OCI-LY1 (cell line): ENCODE measurements around the gene TBX18.

ENCODE experiments used
- H2AFZ ChIP-seq: fragments of 200-600 bp; sonication (generic), shearing (Covaris generic); 2 replicates; pipeline ENCODE4 v1.6.0; 2014; ENCODE audit warnings: antibody characterized with exemption, mild to moderate bottlenecking, low read length
- H3F3A ChIP-seq: fragments of 200-600 bp; sonication (generic), shearing (Covaris generic); 2 replicates; pipeline ENCODE4 v1.6.0; 2014; ENCODE audit warnings: mild to moderate bottlenecking, antibody characterized with exemption, low read length, moderate library complexity; ENCODE audit not compliant: insufficient read depth
- H3K27ac ChIP-seq: fragments of 200-600 bp; sonication (generic); 2 replicates; pipeline ENCODE4 v1.5.1; 2014; ENCODE audit warnings: low read length, mixed run types, mild to moderate bottlenecking, low read depth; ENCODE audit not compliant: poor library complexity, severe bottlenecking
- H3K27me3 ChIP-seq: fragments of 200-600 bp; sonication (generic); 2 replicates; pipeline ENCODE4 v1.6.0; 2014; ENCODE audit warnings: antibody characterized with exemption, mild to moderate bottlenecking, low read length, moderate library complexity; ENCODE audit not compliant: insufficient read depth
- H3K36me3 ChIP-seq: fragments of 200-600 bp; sonication (generic); 2 replicates; pipeline ENCODE4 v1.6.1; 2014; ENCODE audit warnings: mild to moderate bottlenecking, antibody characterized with exemption, low read length, moderate library complexity, mixed read lengths; ENCODE audit not compliant: insufficient read depth
- H3K4me1 ChIP-seq: fragments of 200-600 bp; sonication (generic); 2 replicates; pipeline ENCODE4 v1.5.1; 2014; ENCODE audit warnings: mild to moderate bottlenecking, low read length, moderate library complexity; ENCODE audit not compliant: insufficient read depth, severe bottlenecking
- H3K4me2 ChIP-seq: fragments of 200-600 bp; sonication (generic), shearing (Covaris generic); 2 replicates; pipeline ENCODE4 v1.6.1; 2014; ENCODE audit warnings: low read length
- H3K4me3 ChIP-seq: fragments of 200-600 bp; sonication (generic); 2 replicates; pipeline ENCODE4 v1.5.1; 2014; ENCODE audit warnings: low read length, low read depth, mild to moderate bottlenecking, mixed read lengths; ENCODE audit not compliant: poor library complexity, severe bottlenecking
- H3K79me2 ChIP-seq: fragments of 200-600 bp; shearing (Covaris generic); 2 replicates; pipeline ENCODE4 v1.6.1; 2016; ENCODE audit warnings: mixed run types, low read length, mixed read lengths; ENCODE audit not compliant: insufficient read depth
- H3K9ac ChIP-seq: fragments of 200-600 bp; sonication (generic), shearing (Covaris generic); 2 replicates; pipeline ENCODE4 v1.6.1; 2014; ENCODE audit warnings: mild to moderate bottlenecking, low read length, mixed read lengths
- H3K9me2 ChIP-seq: fragments of 200-600 bp; sonication (generic), shearing (Covaris generic); 2 replicates; pipeline ENCODE4 v1.6.1; 2014; ENCODE audit warnings: low read depth, mild to moderate bottlenecking, low read length, mixed read lengths
- H3K9me3 ChIP-seq: fragments of 200-600 bp; shearing (Covaris generic); 2 replicates; pipeline ENCODE4 v1.6.1; 2014; ENCODE audit warnings: low read length, mixed read lengths
- H4K20me1 ChIP-seq: fragments of 200-600 bp; sonication (generic), shearing (Covaris generic); 2 replicates; pipeline ENCODE4 v1.6.0; 2016; ENCODE audit warnings: mild to moderate bottlenecking, low read length; ENCODE audit not compliant: insufficient read depth
- EZH2 ChIP-seq: fragments of 200-600 bp; sonication (generic), shearing (Covaris generic); IDR thresholded peaks from 2 replicates; pipeline ENCODE4 v1.8.0; 2017; ENCODE audit warnings: borderline replicate concordance, mixed run types, mild to moderate bottlenecking, antibody characterized with exemption, low read length, moderate library complexity, mixed read lengths
- TF ChIP-seq, protein P1 (sequence below): fragments of 200-600 bp; sonication (generic), shearing (Covaris generic); IDR thresholded peaks from 2 replicates; pipeline ENCODE4 v1.5.1; 2017; ENCODE audit warnings: mild to moderate bottlenecking, antibody characterized with exemption, low read length, moderate library complexity, mixed read lengths

The TBX18 gene

GRCh38 chr6:84740385-84740784 is 24.0 kb downstream of the TBX18 start:
- Histone ChIP-seq H3K4me2 (no peak overlapping the region), H2AFZ (no peak overlapping the region), H3K27me3 (no peaks in the 10 kb centered on the region), H3K27ac (no peak overlapping the region), H3K9ac (no peak overlapping the region), H3K4me3 (no peak overlapping the region), H3F3A (no peaks in the 10 kb centered on the region), H3K79me2 (no peaks in the 10 kb centered on the region), H3K9me3 (no peaks in the 10 kb centered on the region), H3K4me1 (no peaks in the 10 kb centered on the region), H3K36me3 (no peaks in the 10 kb centered on the region), H4K20me1 (no peaks in the 10 kb centered on the region), H3K9me2 (no peaks in the 10 kb centered on the region)
- TF ChIP-seq EZH2, result no peak
- TF ChIP-seq, protein P1, sequence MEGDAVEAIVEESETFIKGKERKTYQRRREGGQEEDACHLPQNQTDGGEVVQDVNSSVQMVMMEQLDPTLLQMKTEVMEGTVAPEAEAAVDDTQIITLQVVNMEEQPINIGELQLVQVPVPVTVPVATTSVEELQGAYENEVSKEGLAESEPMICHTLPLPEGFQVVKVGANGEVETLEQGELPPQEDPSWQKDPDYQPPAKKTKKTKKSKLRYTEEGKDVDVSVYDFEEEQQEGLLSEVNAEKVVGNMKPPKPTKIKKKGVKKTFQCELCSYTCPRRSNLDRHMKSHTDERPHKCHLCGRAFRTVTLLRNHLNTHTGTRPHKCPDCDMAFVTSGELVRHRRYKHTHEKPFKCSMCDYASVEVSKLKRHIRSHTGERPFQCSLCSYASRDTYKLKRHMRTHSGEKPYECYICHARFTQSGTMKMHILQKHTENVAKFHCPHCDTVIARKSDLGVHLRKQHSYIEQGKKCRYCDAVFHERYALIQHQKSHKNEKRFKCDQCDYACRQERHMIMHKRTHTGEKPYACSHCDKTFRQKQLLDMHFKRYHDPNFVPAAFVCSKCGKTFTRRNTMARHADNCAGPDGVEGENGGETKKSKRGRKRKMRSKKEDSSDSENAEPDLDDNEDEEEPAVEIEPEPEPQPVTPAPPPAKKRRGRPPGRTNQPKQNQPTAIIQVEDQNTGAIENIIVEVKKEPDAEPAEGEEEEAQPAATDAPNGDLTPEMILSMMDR, result no peak

DNA sequence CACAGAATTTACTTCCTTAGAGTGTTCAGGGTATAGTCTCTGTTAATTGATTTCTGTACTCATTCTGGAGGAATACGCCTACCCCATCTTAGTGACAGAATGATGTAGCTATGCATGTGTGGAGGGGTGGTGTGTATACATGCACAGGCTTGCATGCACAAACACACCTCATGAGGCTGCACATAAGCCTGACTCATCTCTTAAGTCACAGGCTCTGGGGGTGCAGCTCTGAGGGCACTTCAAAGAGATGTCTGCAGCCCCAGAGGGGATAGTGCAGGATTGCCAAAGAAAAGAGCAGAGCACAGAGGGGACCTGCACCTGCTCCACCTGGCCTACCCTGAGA is 24.6 kb downstream of the TBX18 start:
- H3K9ac ChIP-seq, result no peak overlapping the region
- H3K27ac ChIP-seq, result no peak overlapping the region
- H3F3A ChIP-seq, result no peaks in the 10 kb centered on the region
- H3K4me2 ChIP-seq, result no peak overlapping the region
- H3K4me3 ChIP-seq, result no peak overlapping the region
- no peaks in the 10 kb centered on the region for H3K36me3 ChIP-seq
- H3K4me1 ChIP-seq, result no peaks in the 10 kb centered on the region
- TF ChIP-seq EZH2, result no peak
- no peaks in the 10 kb centered on the region for H3K27me3 ChIP-seq
- no peaks in the 10 kb centered on the region for H4K20me1 ChIP-seq
- H3K9me2 ChIP-seq, result no peaks in the 10 kb centered on the region
- no peak overlapping the region for H2AFZ ChIP-seq
- no peaks in the 10 kb centered on the region for H3K9me3 ChIP-seq
- H3K79me2 ChIP-seq, result no peaks in the 10 kb centered on the region

DNA sequence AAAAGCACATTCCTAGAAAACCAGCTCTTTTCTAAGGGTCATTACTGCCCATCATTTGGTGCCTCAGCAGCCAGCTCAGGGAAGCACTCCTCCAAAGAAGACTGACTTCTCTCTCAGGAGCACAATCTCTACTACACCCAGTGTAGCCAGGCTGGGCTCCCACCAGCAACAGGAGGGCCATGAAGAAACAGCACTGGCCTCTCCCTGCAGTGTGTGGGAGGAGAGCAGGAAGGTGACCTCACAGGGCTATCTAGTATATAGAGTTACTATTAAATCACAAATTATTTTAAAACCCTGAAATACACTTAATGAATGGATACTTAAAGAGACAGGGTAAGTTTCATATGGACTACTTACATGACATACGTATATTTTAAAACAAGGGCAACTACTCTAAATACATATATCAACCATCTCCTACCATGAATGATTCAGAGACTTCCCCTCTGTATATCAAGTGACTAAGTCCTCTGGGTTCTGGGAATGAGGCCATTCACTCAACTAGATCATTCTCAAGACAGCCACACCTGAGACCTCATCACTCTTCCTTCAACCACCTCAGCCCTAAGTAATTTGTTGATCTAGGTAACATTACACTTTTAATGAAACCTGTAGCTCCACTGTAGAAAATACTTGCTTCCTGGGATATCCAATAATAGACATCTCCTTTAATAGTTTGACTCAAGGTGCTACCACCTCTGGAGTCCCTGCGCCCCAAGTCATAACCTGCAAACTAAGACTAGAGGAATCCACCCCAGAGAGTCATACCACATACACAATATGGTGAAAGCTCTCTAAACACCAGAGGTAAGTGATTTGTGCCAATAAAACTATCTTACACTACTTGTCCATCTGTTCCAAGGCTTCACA is 25.2 kb downstream of the TBX18 start:
- H3K4me2 ChIP-seq, result no peak overlapping the region
- no peak overlapping the region for H3K4me3 ChIP-seq
- H3K4me1 ChIP-seq, result no peaks in the 10 kb centered on the region
- no peak overlapping the region for H2AFZ ChIP-seq
- no peaks in the 10 kb centered on the region for H3F3A ChIP-seq
- H3K9me2 ChIP-seq, result no peaks in the 10 kb centered on the region
- H3K27ac ChIP-seq, result no peak overlapping the region
- TF ChIP-seq, protein P1, result no peak
- TF ChIP-seq EZH2, result no peak
- H3K9ac ChIP-seq, result no peak overlapping the region
- H3K27me3 ChIP-seq, result no peaks in the 10 kb centered on the region
- no peaks in the 10 kb centered on the region for H4K20me1 ChIP-seq
- H3K36me3 ChIP-seq, result no peaks in the 10 kb centered on the region
- no peaks in the 10 kb centered on the region for H3K9me3 ChIP-seq
- no peaks in the 10 kb centered on the region for H3K79me2 ChIP-seq

- no peaks in the 10 kb centered on the region for H4K20me1 ChIP-seq
- H3K4me3 ChIP-seq, result no peak overlapping the region
- H3F3A ChIP-seq, result no peaks in the 10 kb centered on the region
- no peak for TF ChIP-seq EZH2
- TF ChIP-seq, protein P1, result no peak
- no peaks in the 10 kb centered on the region for H3K4me1 ChIP-seq
- H3K79me2 ChIP-seq, result no peaks in the 10 kb centered on the region
- no peak overlapping the region for H3K27ac ChIP-seq
- H3K4me2 ChIP-seq, result no peak overlapping the region
- H3K36me3 ChIP-seq, result no peaks in the 10 kb centered on the region
- no peaks in the 10 kb centered on the region for H3K9me3 ChIP-seq
- no peak overlapping the region for H2AFZ ChIP-seq
- H3K9me2 ChIP-seq, result no peaks in the 10 kb centered on the region
- H3K27me3 ChIP-seq, result no peaks in the 10 kb centered on the region
- H3K9ac ChIP-seq, result no peak overlapping the region
Observed at GRCh38 chr6:84733889-84734288, 30.5 kb downstream of the TBX18 start.
